HG03460 (cell line): ENCODE results near the gene LCN2.

Experiments used
- ATAC-seq: cut with Tn5 transposase; IDR thresholded peaks from one replicate; pipeline ENCODE4 v1.9.1; 2021; ENCODE audit not compliant: unreplicated experiment

LCN2 gene

GRCh38 chr9:128192601-128193371 is 43.5 kb downstream of the LCN2 start:
- no peak for ATAC-seq

DNA sequence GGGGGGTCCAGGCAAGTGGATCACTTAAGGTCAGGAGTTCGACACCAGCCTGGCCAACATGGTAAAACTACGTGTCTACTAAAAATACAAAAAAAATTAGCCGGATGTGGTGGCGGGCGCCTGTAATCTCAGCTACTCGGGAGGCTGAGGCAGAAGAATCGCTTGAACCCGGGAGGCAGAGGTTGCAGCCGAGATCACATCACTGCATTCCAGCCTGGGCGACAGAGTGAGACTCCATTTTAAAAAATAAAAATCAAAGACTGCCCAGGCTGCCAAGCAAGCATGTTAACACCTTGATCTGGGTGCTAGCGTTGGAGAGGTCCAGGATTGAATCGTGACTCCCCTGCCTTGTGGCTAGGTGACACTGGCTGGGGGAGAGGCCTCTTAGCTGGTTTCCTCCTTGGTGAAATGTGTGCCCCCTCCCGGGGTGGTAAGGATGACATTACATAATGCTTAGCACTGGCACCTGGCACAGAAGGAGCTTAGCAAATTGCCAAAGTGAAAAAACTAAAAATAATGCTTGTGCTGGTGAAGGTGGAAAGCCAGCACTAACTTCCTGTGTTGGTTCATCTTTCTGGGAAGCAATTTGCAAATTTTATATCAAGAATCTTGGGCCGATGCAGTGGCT is 44.3 kb downstream of the LCN2 start:
- no peak for ATAC-seq

DNA sequence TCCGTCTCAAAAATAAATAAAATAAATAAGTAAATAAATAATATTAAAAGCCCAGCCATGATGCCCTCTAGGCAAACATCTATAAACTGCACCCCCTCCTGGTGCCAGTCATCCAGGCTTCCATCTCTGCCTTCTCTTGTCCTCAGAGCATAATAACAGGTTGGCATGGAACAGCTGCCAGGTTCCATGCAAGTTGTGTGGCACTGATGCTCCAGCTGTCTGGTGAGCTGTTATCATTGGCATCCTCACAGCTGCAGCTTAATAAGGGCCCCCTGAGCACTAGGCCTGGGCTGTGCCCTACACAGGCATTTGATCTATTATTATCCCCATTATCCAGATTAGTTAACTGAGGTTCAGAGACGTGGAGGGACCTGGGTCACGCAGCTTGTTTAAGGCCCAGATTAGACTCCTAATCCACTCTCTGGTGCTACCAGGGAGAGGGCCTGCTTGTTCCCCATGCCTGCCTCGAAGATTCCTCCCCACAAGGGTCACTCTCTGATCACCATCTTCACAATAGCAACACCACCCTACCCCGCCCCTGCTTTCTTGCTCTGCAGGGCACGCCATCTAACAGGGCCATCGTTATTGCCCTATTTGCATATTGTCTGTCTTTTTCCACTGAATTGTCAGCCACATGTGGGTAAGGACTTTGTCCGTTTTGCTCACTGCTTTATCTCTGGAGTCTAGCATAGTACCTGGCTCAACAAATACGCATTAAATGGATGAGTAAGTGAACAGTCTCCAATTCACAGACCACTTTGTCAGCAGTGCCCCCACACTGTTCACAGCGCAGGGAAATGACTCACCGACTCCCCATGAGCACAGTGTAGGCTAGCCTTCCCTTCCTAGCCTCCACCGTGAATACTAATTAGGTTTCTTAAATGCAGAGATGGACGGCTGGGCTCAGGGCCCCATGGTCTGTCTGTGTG is 52.5 kb downstream of the LCN2 start:
- ATAC-seq = no peak

- no peak for ATAC-seq
Observed at GRCh38 chr9:128202648-128203023, 53.4 kb downstream of the LCN2 start.
